SH-SY5Y (cell line): ENCODE measurements around the gene SALL2.

ENCODE experiments used
- GATA2 ChIP-seq: IDR thresholded peaks from 2 replicates; pipeline ENCODE4 v1.6.1; 2011; ENCODE audit warnings: mild to moderate bottlenecking, low read depth, low read length
- GATA3 ChIP-seq: IDR thresholded peaks from 2 replicates; pipeline ENCODE4 v1.6.1; 2011; ENCODE audit warnings: low read depth, mild to moderate bottlenecking, low read length, moderate library complexity

DNA sequence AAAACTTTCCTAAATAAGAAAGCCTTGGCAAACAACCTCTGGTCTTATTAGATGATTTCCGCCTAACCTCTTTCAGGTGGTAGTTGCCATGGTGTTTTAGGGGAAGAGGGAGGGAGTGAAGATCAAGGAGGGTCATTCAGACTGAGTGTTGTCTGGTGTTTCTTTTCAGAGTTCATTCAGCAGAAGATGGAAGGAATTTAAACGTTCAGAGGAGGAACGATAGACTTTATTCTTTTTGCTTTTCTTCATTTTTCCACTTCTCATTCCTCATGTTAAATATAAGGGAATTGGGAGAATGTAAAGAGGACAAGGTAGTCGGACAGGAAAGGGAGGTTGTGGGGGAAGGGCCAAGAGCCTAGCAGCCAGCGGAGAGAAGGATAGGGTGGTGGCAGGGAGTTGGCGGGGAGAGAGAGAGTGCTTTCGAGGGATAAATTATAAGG is 17.4 kb upstream of the SALL2 start:
- TF ChIP-seq GATA2, result no peak
- TF ChIP-seq GATA3, result no peak
